GM18498 (cell line): Measurements from ENCODE around the gene TPRA1.
"Not testable (repeated sequence)": the region's sequence is repeated elsewhere in the genome, so short reads cannot be mapped to it uniquely, and the experiment has no call there.

Experiments
- ATAC-seq: cut with Tn5 transposase; IDR thresholded peaks from one replicate; pipeline ENCODE4 v1.9.1; 2021; ENCODE audit warnings: mild to moderate bottlenecking, moderate library complexity; ENCODE audit not compliant: unreplicated experiment

The TPRA1 gene

DNA sequence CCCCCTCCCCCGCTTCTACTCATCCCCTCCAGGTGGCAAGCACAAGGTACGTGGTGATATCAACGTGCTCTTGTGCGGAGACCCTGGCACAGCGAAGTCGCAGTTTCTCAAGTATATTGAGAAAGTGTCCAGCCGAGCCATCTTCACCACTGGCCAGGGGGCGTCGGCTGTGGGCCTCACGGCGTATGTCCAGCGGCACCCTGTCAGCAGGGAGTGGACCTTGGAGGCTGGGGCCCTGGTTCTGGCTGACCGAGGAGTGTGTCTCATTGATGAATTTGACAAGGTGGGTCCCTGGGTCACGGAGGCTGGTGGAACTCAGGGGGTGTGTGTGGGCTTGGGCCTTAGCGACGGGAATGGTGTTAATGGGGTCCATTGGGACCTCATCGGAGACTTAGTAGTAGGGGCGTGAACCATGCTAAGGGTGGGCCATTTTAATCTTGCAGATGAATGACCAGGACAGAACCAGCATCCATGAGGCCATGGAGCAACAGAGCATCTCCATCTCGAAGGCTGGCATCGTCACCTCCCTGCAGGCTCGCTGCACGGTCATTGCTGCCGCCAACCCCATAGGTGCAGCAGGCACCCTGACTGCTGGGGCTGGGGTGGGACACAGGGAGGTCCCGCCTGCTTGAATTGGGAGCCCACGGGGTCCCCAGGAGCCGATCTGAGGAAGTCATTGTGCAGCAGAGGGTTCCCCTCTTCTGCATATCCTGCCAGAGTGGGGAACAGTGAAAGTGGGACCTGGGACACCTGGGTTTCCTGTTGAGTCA lies 26.5 kb upstream of the TPRA1 start:
- no peak for ATAC-seq

- ATAC-seq = no peak
These were observed 25.2 kb upstream of the TPRA1 start for GRCh38 chr3:127615631-127616305.

DNA sequence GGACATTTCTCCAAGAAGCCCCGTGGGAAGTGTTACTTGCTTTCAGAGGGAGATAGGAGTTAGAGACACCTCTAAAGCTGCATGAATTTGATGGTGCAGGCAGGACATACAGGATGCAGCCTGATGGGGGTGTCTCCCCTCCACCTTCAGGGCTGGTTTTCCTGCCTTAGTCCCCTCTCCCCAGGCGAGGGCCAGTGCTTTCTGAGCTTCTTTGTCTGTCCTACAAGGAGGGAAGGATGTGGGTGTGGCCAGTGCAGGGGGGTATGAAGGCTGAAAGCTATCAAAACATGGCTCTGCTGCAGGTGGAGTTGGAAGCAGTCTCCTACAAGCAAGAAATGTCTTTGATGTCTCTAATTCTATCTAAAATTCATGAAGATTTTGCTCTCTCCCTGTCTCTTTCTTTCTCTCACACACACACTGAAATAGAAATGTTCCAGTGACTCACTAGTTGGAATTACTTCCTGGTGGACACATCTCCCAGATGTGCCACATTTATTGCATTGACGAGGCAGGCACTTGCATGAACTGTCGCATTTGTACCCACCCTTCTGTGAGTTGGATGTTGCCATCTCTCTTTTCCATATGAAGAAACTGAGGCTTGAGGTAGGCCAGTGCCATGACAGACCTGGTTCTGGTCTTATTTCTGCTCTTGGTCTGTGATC lies 24.5 kb upstream of the TPRA1 start:
- ATAC-seq = no peak

DNA sequence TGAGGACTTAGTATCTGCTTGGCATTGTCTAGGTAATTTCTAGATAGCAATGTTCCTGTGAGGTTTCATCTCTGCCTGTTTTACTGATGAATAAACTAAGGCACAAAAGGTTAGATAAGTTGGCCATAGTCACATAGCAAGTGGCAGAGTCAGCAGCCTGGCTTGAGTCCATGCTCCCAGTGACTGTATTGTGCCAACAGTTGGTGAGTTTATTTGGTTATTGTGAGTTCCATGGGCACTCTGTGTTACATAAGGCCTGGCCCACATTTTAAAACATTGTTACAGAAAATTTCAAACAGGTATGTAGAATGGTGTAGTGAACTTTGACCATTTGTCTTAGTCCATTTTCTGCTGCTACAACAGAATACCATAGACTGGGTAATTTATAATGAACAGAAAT lies 22.9 kb upstream of the TPRA1 start:
- ATAC-seq = no peak

- ATAC-seq = no peak
These were observed 22.4 kb upstream of the TPRA1 start for GRCh38 chr3:127612966-127613365.

- ATAC-seq = no peak
These were observed 20.7 kb upstream of the TPRA1 start for GRCh38 chr3:127611251-127611650.

- ATAC-seq = no peak
These were observed 19.6 kb upstream of the TPRA1 start for GRCh38 chr3:127610105-127610504.

GRCh38 chr3:127608362-127608718 lies 17.8 kb upstream of the TPRA1 start:
- ATAC-seq = no peak

GRCh38 chr3:127607675-127608361 lies 17.3 kb upstream of the TPRA1 start:
- ATAC-seq = no peak

DNA sequence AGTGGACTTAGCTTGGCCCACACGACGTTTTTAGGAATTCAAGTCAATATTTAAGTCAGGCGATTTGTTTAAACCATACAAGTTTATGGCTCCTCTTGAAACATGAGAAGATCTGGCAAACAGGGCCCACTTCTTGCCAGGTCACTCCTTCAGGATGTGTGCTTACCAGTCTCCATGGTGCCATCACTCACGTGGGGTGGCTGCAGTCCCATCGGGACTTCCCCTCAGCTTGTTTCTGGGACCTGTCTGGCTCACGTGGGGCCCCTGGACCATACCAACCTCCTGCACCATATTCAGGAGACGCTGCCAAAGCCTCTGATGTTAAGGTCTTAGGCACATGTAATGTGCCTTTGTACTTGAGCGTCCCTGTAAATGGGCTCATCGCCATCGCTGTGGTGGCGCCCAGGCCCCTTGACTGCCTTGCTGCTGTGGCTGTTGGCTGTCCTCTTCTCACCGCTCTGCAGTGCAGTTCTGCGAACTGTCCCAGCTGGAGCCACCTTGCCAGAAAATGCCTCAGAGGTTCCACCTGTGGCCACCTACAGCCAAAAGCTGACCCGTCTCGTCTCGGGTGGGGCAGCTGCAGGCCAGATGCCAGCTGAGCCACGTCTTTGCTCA lies 16.6 kb upstream of the TPRA1 start:
- ATAC-seq = no peak

- ATAC-seq = no peak
These were observed 15.7 kb upstream of the TPRA1 start for GRCh38 chr3:127606086-127606805.

GRCh38 chr3:127605547-127605946 lies 15.0 kb upstream of the TPRA1 start:
- ATAC-seq = not testable (repeated sequence)

DNA sequence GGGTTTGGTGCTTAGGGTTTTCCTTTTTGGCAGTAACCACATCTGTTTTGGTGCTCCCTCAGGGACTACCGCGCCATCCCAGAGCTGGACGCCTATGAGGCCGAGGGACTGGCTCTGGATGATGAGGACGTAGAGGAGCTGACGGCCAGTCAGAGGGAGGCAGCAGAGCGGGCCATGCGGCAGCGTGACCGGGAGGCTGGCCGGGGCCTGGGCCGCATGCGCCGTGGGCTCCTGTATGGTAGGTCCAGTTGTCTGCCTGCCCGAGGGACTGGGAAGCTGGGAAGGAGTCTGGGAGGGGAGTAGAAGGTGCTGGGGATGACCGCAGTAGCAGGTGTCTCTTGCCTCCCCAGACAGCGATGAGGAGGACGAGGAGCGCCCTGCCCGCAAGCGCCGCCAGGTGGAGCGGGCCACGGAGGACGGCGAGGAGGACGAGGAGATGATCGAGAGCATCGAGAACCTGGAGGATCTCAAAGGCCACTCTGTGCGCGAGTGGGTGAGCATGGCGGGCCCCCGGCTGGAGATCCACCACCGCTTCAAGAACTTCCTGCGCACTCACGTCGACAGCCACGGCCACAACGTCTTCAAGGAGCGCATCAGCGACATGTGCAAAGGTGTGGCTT lies 14.1 kb upstream of the TPRA1 start:
- no peak for ATAC-seq

DNA sequence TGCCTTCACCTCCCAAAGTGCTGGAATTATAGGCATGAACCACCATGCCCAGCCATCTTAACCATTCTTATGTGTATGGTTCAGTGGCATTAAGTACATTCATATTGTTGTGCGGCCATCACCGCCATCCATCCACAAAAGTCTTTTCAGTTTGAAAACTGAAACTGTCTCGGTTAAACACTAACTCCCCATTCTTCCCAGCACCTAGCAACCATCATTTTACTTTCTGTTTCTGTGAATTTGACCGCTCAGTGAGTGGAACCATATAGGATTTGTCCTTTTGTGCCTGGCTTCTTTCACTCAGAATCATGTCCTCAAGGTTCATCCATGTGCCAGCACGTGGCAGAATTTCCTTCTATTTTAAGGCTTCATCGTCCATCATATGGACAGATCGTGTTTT lies 13.5 kb upstream of the TPRA1 start:
- ATAC-seq = no peak

DNA sequence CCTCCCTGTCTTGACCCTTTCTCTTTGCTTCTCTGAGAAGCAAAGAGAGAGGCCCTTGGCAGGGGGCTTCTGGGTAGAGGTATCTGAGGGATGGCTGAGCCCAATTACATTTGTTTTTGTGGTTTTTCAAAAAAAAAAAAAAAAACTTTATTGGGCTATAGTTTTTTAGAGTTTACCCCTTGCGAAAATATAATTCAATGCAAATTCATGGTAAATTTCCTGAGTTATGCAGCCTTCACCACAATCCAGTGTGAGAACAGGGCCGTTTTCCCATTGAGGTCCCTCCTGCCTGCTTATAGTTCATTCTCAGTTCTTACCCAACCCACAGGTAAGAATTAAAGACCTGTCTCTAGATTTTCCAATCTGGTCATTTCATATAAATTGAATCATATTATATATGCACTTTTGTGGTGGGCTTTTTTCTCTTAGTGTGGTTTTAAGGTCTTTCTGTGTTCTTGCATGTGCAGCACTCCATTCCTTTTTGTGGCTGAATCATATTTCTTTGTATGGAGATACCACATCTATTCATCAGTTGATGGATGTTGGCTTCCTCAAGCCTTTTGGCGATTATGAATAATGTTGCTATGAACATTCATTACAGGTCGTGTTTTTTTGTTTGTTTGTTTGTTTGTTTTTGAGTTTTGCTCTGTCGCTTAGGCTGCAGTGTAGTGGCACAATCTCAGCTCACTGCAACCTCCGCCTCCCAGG lies 10.4 kb upstream of the TPRA1 start:
- ATAC-seq = no peak

- no peak for ATAC-seq
These were observed 8.5 kb upstream of the TPRA1 start for GRCh38 chr3:127598841-127599570.

- ATAC-seq = no peak
These were observed 6.7 kb upstream of the TPRA1 start for GRCh38 chr3:127597020-127597771.

DNA sequence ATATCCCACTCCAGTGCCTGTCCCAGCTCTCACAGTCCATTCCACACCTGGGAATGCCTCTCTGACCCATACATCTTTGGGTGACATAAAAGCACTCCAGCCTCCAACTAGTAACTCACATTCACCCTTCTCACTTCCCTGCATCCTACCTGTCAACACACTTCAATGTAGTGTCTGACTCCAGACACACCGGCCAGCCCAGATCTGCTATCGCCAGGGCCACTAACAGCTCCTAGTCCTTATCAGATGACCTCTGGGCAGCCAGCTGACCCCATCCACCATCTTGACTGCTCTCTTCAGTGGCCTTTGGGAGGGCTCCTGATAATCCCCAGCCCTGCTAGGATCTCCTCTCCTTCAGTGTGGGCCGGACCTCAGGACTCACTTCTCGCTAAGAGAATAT lies 4.8 kb upstream of the TPRA1 start:
- ATAC-seq = no peak
